SH-SY5Y (cell line): ENCODE measurements around the gene SMPDL3A.

Source experiments
- GATA2 ChIP-seq: IDR thresholded peaks from 2 replicates; pipeline ENCODE4 v1.6.1; 2011; ENCODE audit warnings: mild to moderate bottlenecking, low read depth, low read length
- GATA3 ChIP-seq: IDR thresholded peaks from 2 replicates; pipeline ENCODE4 v1.6.1; 2011; ENCODE audit warnings: low read depth, mild to moderate bottlenecking, low read length, moderate library complexity

SMPDL3A gene

DNA sequence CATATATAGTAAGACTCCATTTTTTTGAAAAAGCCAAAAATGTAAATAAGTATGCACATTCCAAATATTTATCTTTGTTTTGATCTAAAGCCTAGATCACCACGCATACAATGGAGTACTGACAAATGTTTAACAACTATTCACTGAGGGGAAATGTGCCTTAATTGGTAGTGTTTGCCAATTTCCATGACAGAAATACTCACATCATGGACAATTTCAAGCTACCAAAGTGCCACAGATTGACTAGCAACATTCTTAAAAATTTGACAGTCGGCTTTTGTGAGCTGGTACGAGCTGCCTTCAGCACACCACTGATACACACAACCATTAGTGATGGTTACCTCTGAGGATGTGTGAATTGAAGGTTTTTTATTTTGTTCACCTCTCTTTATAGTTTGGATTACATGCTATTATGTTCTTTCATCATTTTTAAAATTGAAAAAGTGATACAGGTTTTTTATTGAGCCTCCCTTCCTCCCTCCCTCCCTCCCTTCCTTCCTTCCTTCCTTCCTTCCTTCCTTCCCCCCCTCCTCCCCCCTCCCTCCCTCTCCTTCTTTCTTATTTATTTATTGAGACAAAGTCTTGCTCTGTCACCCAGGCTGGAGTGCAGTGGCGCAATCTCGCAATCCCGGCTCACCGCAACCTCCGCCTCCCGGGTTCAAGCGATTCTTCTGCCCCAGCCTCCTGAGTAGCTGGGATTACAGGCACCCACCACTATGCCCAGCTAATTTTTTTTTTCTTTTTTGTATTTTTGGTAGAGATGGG, 19.2 kb downstream of the SMPDL3A start:
- TF ChIP-seq GATA3 (no peak), GATA2 (no peak)

- no peak for TF ChIP-seq GATA2
- no peak for TF ChIP-seq GATA3
These were observed 19.9 kb downstream of the SMPDL3A start for GRCh38 chr6:122809001-122809400.

DNA sequence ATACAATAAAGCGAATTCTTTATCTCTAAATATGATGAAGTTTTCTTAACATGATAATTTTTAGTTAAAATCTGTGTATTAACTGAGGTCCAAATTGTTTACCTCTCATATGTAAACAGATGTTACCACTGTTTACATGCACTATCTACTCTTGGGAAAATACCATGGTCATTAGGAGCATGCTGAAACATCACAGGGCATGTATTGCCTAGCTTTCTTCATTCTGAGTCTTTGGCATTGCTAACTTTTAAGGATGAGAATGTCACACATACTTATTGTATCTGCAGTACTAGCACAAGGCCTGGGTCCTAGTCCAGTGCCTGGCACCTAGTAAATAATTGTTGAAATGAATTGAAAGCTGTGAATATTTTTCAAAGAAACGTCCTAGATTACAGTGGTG, 20.6 kb downstream of the SMPDL3A start:
- no peak for TF ChIP-seq GATA3

- TF ChIP-seq GATA2, result no peak
- TF ChIP-seq GATA3, result no peak
These were observed 21.1 kb downstream of the SMPDL3A start for GRCh38 chr6:122810189-122810588.

- TF ChIP-seq GATA2, result no peak
- no peak for TF ChIP-seq GATA3
These were observed 28.3 kb downstream of the SMPDL3A start for GRCh38 chr6:122817358-122817757.

DNA sequence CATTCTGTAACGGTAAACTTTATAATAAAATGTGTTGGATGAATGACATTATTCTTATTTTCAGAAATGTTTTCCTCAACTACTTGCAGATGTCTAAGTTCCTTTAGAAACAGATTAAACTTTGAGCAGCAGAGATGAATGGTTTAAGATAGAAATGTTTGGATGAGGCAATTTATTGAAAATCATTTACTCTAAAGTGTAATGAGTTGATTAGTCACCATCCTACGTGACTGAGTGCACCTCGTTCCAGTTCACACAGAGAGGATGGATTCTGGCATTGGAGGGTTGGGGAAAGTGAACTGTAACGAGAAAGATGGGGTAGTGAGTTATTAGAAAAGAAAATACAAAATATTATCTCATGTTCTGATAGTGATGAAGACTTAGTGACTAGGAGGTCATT, 28.7 kb downstream of the SMPDL3A start:
- no peak for TF ChIP-seq GATA2
- TF ChIP-seq GATA3, result no peak

GRCh38 chr6:122818866-122819265, 29.8 kb downstream of the SMPDL3A start:
- TF ChIP-seq GATA2 (no peak), GATA3 (no peak)

- TF ChIP-seq GATA2, result no peak
- TF ChIP-seq GATA3, result no peak
These were observed 32.0 kb downstream of the SMPDL3A start for GRCh38 chr6:122821095-122821494.

GRCh38 chr6:122825163-122825562, 36.1 kb downstream of the SMPDL3A start:
- TF ChIP-seq GATA2, result no peak

GRCh38 chr6:122829456-122829855, 40.4 kb downstream of the SMPDL3A start:
- no peak for TF ChIP-seq GATA2
- TF ChIP-seq GATA3, result no peak

DNA sequence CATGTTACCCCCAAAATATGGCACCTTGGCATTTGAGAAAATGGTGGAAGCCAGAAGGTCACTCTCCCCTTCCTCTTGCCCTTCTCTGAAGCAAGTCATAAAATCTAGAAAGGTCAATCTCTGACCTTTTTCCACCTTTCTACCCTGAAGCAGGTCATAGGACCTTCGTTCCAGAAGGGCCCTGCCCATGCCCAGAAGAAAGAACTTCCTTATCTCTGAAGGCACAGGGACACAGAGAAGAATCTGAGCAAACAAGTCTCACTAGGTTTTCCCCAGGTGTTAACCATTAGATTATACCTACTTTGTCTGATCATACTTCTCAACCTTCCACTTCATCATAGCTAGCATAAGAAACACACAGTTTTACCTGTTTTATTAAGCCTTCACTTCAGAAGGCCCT, 42.5 kb downstream of the SMPDL3A start:
- TF ChIP-seq GATA3, result no peak
- TF ChIP-seq GATA2, result no peak

GRCh38 chr6:122832459-122832858, 43.4 kb downstream of the SMPDL3A start:
- TF ChIP-seq GATA3, result no peak
- TF ChIP-seq GATA2, result no peak

- TF ChIP-seq GATA3 (no peak), GATA2 (no peak)
These were observed 44.0 kb downstream of the SMPDL3A start for GRCh38 chr6:122833021-122833491.

GRCh38 chr6:122838060-122838780, 49.2 kb downstream of the SMPDL3A start:
- TF ChIP-seq GATA2 (no peak), GATA3 (no peak)

GRCh38 chr6:122839472-122839871, 50.4 kb downstream of the SMPDL3A start:
- no peak for TF ChIP-seq GATA3
- TF ChIP-seq GATA2, result no peak
